ENCODE results near the gene ARID1B. TPM values are rescaled to one million over a fixed set of nuclear protein-coding genes. Genes with fewer than 3 reads are reported as not detected.

Gene ARID1B
- total and polyA plus RNA-seq, 4 donors, result 7.0 to 49.0 (median 24.2) TPM

DNA sequence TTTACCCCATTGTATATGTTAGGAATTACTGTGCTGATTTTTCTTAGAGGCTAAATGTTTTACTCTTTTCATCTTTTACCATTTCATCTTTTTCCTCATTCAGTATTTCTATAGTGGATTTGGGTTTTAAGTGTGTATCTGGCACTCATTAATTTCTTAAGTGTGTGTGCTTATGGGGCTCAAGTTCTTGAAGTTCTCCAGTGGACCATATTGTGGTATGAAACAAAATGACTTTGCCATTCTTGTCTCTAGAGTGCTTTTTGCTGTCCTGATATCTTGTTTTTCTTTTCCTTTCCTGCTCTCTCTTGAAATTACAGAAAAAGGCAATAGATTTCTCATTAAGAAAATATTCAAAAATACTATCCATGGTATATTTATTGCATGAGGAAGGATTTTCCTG, 123.1 kb downstream of the ARID1B start:
- H3K9me3 ChIP-seq (ENCODE audit: control insufficient read depth in 4 of 4, low read length in 3 of 4), result no peaks in the 10 kb centered on the region
- no peaks in the 10 kb centered on the region for H3K27me3 ChIP-seq (ENCODE audit: control insufficient read depth in 4 of 4, insufficient read depth in 4 of 4, low read length in 3 of 4)
- TF ChIP-seq, protein P1, sequence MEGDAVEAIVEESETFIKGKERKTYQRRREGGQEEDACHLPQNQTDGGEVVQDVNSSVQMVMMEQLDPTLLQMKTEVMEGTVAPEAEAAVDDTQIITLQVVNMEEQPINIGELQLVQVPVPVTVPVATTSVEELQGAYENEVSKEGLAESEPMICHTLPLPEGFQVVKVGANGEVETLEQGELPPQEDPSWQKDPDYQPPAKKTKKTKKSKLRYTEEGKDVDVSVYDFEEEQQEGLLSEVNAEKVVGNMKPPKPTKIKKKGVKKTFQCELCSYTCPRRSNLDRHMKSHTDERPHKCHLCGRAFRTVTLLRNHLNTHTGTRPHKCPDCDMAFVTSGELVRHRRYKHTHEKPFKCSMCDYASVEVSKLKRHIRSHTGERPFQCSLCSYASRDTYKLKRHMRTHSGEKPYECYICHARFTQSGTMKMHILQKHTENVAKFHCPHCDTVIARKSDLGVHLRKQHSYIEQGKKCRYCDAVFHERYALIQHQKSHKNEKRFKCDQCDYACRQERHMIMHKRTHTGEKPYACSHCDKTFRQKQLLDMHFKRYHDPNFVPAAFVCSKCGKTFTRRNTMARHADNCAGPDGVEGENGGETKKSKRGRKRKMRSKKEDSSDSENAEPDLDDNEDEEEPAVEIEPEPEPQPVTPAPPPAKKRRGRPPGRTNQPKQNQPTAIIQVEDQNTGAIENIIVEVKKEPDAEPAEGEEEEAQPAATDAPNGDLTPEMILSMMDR (IDR thresholded peaks at IDR 0.05; ENCODE audit: low read depth, low read length, missing input control), result no peak
- TF ChIP-seq FOXA2 (IDR thresholded peaks at IDR 0.05) (no peak), MAX (IDR thresholded peaks at IDR 0.05) (no peak), YY1 (IDR thresholded peaks at IDR 0.05) (no peak), JUND (IDR thresholded peaks at IDR 0.05) (no peak), GABPA (IDR thresholded peaks at IDR 0.05 in 1 of 2, conservative IDR thresholded peaks at IDR 0.05 in 1 of 2) (no peak)
- TF ChIP-seq, protein P2, sequence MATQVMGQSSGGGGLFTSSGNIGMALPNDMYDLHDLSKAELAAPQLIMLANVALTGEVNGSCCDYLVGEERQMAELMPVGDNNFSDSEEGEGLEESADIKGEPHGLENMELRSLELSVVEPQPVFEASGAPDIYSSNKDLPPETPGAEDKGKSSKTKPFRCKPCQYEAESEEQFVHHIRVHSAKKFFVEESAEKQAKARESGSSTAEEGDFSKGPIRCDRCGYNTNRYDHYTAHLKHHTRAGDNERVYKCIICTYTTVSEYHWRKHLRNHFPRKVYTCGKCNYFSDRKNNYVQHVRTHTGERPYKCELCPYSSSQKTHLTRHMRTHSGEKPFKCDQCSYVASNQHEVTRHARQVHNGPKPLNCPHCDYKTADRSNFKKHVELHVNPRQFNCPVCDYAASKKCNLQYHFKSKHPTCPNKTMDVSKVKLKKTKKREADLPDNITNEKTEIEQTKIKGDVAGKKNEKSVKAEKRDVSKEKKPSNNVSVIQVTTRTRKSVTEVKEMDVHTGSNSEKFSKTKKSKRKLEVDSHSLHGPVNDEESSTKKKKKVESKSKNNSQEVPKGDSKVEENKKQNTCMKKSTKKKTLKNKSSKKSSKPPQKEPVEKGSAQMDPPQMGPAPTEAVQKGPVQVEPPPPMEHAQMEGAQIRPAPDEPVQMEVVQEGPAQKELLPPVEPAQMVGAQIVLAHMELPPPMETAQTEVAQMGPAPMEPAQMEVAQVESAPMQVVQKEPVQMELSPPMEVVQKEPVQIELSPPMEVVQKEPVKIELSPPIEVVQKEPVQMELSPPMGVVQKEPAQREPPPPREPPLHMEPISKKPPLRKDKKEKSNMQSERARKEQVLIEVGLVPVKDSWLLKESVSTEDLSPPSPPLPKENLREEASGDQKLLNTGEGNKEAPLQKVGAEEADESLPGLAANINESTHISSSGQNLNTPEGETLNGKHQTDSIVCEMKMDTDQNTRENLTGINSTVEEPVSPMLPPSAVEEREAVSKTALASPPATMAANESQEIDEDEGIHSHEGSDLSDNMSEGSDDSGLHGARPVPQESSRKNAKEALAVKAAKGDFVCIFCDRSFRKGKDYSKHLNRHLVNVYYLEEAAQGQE (IDR thresholded peaks at IDR 0.05), result no peak
- H3K36me3 ChIP-seq (ENCODE audit: control insufficient read depth in 4 of 4, insufficient read depth in 3 of 4, low read depth in 1 of 4, low read length in 3 of 4), result peaks cover 0 to 2% (median 0%) of the 10 kb centered on the region in 4 donors
- H3K4me3 ChIP-seq (ENCODE audit: low read depth in 1 of 3, low read length in 3 of 3), result no peak overlapping the region
- H3K9ac ChIP-seq (ENCODE audit: low read depth in 1 of 2, low read length in 2 of 2), result no peak overlapping the region
- DNase-seq (ENCODE audit: low spot score), result no peak
- H3K4me1 ChIP-seq (ENCODE audit: control insufficient read depth in 4 of 4, insufficient read depth in 4 of 4, low read length in 3 of 4), result peaks cover 0 to 5% (median 0%) of the 10 kb centered on the region in 4 donors
- no peak overlapping the region for H3K27ac ChIP-seq (ENCODE audit: low read depth in 1 of 2, low read length in 2 of 2)

- Histone ChIP-seq H3K9ac (ENCODE audit: low read depth in 1 of 2, low read length in 2 of 2) (no peak overlapping the region), H3K36me3 (ENCODE audit: control insufficient read depth in 4 of 4, insufficient read depth in 3 of 4, low read depth in 1 of 4, low read length in 3 of 4) (peaks cover 0 to 2% (median 0%) of the 10 kb centered on the region in 4 donors), H3K9me3 (ENCODE audit: control insufficient read depth in 4 of 4, low read length in 3 of 4) (no peaks in the 10 kb centered on the region), H3K27me3 (ENCODE audit: control insufficient read depth in 4 of 4, insufficient read depth in 4 of 4, low read length in 3 of 4) (no peaks in the 10 kb centered on the region), H3K27ac (ENCODE audit: low read depth in 1 of 2, low read length in 2 of 2) (no peak overlapping the region), H3K4me3 (ENCODE audit: low read depth in 1 of 3, low read length in 3 of 3) (no peak overlapping the region), H3K4me1 (ENCODE audit: control insufficient read depth in 4 of 4, insufficient read depth in 4 of 4, low read length in 3 of 4) (peaks cover 0 to 5% (median 0%) of the 10 kb centered on the region in 4 donors)
- TF ChIP-seq, protein P3, sequence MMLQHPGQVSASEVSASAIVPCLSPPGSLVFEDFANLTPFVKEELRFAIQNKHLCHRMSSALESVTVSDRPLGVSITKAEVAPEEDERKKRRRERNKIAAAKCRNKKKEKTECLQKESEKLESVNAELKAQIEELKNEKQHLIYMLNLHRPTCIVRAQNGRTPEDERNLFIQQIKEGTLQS (IDR thresholded peaks at IDR 0.05), result no peak
- TF ChIP-seq HNF4G (IDR thresholded peaks at IDR 0.05) (no peak), NR2F2 (IDR thresholded peaks at IDR 0.05) (no peak), SP1 (IDR thresholded peaks at IDR 0.05) (no peak), FOXA2 (IDR thresholded peaks at IDR 0.05) (no peak), RXRA (IDR thresholded peaks at IDR 0.05) (no peak), JUND (IDR thresholded peaks at IDR 0.05) (no peak)
- TF ChIP-seq, protein P4, sequence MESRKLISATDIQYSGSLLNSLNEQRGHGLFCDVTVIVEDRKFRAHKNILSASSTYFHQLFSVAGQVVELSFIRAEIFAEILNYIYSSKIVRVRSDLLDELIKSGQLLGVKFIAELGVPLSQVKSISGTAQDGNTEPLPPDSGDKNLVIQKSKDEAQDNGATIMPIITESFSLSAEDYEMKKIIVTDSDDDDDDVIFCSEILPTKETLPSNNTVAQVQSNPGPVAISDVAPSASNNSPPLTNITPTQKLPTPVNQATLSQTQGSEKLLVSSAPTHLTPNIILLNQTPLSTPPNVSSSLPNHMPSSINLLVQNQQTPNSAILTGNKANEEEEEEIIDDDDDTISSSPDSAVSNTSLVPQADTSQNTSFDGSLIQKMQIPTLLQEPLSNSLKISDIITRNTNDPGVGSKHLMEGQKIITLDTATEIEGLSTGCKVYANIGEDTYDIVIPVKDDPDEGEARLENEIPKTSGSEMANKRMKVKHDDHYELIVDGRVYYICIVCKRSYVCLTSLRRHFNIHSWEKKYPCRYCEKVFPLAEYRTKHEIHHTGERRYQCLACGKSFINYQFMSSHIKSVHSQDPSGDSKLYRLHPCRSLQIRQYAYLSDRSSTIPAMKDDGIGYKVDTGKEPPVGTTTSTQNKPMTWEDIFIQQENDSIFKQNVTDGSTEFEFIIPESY (IDR thresholded peaks at IDR 0.05), result no peak
- TF ChIP-seq, protein P1 (IDR thresholded peaks at IDR 0.05; ENCODE audit: low read depth, low read length, missing input control), result no peak
- DNase-seq (ENCODE audit: low spot score), result no peak
- 89% methylated on average over 9 of the region's 9 CpGs for WGBS
Observed at GRCh38 chr6:156901309-156902019, 124.3 kb downstream of the ARID1B start.

Data from liver (tissue), 9 donors.